ENCODE measurements around the gene RBM4. TPM values are rescaled to one million over a fixed set of nuclear protein-coding genes. Genes with fewer than 3 reads are reported as not detected.

Gene RBM4
- total RNA-seq, 1 donor from 2014 or later: 60.1 TPM

Other genes with a start within 250 kb of the RBM4 start
- gene NPAS4, start 217.7 kb upstream of the RBM4 start, total RNA-seq: not detected
- 40.3 TPM for gene MRPL11, start 199.9 kb upstream of the RBM4 start, total RNA-seq
- gene PELI3, start 171.8 kb upstream of the RBM4 start, total RNA-seq: 7.7 TPM
- gene DPP3, start 158.3 kb upstream of the RBM4 start, total RNA-seq: 13.2 TPM
- 19.5 TPM for gene BBS1, start 128.1 kb upstream of the RBM4 start, total RNA-seq
- gene ZDHHC24, start 92.7 kb upstream of the RBM4 start, total RNA-seq: 5.8 TPM
- 0.11 TPM for gene ACTN3, start 91.8 kb upstream of the RBM4 start, total RNA-seq
- 57.6 TPM for gene CTSF, start 70.1 kb upstream of the RBM4 start, total RNA-seq
- 0.43 TPM for gene CCDC87, start 45.6 kb upstream of the RBM4 start, total RNA-seq
- gene CCS, start 45.5 kb upstream of the RBM4 start, total RNA-seq: 21.9 TPM
- 35.2 TPM for gene RBM14, start 22.1 kb upstream of the RBM4 start, total RNA-seq
- 11.1 TPM for gene RBM4B, start 39.2 kb downstream of the RBM4 start, total RNA-seq
- gene SPTBN2, start 90.5 kb downstream of the RBM4 start, total RNA-seq: 1.7 TPM
- gene RCE1, start 204.7 kb downstream of the RBM4 start, total RNA-seq: 5.7 TPM
- 24.5 TPM for gene LRFN4, start 218.4 kb downstream of the RBM4 start, total RNA-seq

Data from cardiac septum (tissue), 1 donor.